Urothelium cell line (cell line): Measurements from ENCODE around the gene RET.
"Not testable (repeated sequence)": the region's sequence is repeated elsewhere in the genome, so short reads cannot be mapped to it uniquely, and the experiment has no call there.

ENCODE experiments used
- DNase-seq: peaks from one replicate; pipeline ENCODE4 v3.0.0; 2011; ENCODE audit warnings: low spot score, mixed read lengths
- FAIRE-seq: peaks from 2 replicates; lab custom pipeline; 2011; peaks lifted over from hg19 to GRCh38; lab: Jason Lieb, UNC

Gene RET

DNA sequence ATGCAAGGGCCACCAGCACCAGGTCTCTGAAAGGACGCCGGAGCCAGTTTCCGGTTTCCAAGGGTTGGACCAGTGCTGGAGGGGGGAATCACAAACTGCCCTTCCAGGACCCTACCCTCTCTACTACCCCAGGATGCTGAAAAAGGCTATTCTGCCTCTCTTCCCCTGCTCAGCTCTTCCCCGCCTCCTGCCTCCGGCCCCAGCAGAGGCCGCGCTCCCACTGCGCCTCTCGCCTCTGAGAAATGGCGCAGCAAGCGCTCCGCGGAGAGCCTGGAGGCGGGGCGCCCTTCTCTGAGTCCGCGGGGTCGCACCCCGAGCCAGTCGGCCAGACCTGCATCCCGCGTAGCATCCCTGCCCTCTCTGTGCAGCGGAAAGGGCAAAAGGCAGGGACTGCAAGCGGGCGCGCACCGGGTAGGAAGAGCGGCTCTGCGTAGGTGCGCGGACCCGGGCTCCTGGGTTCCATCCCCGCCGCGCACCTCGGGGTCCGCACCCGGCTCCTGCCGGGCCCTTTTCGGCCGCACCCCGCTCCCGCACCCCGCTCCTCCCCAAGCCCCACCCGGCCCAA, 476 bp upstream of the RET start:
- FAIRE-seq (no peak), DNase-seq (no peak)

DNA sequence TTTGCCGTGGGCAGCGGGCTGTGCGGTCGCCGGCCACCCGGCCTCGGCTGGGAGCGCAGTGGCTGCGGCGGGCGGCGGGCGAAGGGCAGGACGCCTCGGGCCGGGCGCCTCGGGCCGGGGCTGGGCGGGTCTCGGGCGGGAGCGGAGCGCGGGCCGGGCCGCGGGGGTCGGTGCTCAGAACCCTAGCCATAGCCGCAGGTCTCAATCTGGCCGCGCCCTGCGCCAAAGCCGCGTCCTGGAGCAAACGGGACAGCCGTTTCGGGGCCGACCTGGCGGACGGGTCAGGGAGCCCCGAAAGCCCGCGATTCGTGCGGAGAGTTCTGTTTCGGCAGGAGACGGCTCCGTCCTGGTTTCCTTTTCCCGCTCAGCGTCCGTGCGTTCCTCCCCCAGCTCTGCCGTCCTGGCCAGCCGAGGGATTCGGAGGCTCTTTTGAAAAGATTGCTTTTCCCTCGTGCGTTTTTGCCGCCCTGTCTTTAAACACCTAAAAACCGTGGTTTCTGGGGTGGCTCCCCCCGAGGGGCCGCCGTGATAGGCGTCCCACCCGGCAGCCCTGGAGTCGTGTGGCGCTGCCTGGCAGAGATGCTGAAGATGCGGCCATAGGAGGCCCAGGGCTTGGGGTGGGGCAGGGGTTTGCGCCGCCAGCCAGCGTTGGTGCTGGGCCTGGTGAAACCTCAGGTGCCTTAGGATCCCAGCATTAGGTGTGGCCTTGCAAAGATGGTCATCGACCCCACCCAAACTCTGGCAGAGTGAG, 727 bp downstream of the RET start:
- no peak for FAIRE-seq

DNA sequence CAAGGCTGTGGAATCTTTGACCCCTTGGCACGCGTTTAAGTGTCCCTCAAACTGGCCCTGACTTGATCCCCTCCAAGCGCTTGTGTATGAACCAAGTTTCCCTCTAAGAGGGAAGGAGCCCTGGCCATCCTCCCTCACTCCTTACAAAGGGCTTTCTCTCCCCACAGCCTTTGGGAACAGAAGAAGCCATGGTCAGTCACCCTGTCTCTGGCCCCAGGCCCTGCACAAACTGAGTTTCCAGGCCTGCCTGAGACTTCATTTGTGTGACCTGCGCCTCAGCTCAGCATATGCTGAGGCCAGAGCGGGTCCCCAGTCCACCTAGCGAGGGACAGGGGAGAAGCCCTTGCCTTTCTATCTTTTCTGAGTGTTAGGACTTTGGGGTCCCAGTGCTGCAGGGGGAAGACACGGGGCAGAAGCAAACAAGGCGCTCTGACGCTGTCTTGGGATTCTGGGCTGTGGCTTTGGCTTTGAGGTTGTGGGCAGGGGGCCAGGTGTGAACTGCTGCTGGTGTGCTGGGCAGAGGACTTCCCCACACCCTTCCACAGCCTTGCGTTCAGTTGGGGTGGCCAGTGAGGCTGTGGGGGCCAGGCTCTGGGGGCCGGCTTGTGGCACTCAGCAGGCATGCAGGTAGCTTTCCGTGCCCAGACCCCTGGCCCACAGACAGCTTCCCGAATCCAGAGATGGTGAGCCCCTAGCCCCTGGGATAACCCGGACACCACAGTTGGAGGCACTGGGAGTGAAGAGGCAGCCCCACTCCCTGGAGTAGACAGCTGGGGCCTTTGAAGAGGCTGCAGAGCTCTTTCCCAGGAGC, 1.5 kb downstream of the RET start:
- DNase-seq = no peak

More for the DNA sequence above, 727 bp downstream of the RET start:
- DNase-seq = no peak

GRCh38 chr10:43078986-43079273, 2.1 kb downstream of the RET start:
- peak; percentile 74 for DNase-seq
- no peak for FAIRE-seq

More for the DNA sequence above, 1.5 kb downstream of the RET start:
- no peak for FAIRE-seq

- DNase-seq (no peak), FAIRE-seq (no peak)
These were observed 3.0 kb downstream of the RET start for GRCh38 chr10:43079856-43080255.

- FAIRE-seq (no peak), DNase-seq (no peak)
These were observed 5.2 kb downstream of the RET start for GRCh38 chr10:43082087-43082486.

DNA sequence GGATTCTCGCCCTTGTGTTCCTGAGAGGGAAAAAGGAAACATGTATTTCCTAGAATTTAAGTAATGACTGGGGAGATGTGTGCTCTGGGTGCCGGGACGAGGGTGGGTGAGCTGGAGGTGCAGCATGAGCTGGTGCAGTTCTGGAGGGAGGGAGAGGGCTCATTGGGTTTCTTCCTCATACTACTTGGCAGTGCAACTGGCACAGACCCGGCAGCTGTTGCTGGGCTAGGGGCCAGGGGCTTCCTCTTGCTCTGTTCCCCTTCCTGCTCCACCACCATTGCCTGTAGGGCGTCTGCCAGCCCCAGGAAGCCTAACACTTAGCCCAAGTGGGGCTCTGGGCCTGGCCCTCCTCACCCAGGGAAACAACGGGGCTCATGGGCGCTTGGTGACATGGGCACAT, 5.9 kb downstream of the RET start:
- FAIRE-seq (no peak), DNase-seq (no peak)

- DNase-seq (no peak), FAIRE-seq (peak; percentile 80)
These were observed 6.9 kb downstream of the RET start for GRCh38 chr10:43083764-43084163.

DNA sequence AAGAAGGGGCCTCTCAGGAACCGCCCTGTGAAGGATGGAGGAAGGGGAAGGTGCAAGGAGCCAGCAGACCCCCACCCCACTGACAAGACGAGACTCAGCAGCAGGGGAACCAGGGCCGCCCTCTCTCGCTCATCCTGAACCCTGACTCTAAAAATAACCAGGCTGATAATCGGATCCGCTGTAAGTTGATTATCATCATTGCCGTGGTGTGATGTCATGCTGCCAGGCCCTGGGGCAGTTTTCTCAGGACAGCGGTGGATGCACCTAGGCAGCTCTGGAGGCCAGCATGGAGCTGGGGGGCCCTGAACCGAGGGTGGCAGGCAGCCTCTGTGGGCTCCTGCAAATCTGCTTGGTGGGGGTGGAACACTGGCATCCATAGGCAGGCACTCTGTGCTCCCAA, 7.9 kb downstream of the RET start:
- FAIRE-seq = no peak

GRCh38 chr10:43086321-43086942, 9.6 kb downstream of the RET start:
- DNase-seq = no peak
- peak; percentile 53 for FAIRE-seq

More for the DNA sequence above, 7.9 kb downstream of the RET start:
- DNase-seq = no peak

GRCh38 chr10:43089519-43089918, 12.7 kb downstream of the RET start:
- DNase-seq (no peak), FAIRE-seq (peak; percentile 77)

GRCh38 chr10:43090188-43090587, 13.3 kb downstream of the RET start:
- FAIRE-seq = peak; percentile 50

DNA sequence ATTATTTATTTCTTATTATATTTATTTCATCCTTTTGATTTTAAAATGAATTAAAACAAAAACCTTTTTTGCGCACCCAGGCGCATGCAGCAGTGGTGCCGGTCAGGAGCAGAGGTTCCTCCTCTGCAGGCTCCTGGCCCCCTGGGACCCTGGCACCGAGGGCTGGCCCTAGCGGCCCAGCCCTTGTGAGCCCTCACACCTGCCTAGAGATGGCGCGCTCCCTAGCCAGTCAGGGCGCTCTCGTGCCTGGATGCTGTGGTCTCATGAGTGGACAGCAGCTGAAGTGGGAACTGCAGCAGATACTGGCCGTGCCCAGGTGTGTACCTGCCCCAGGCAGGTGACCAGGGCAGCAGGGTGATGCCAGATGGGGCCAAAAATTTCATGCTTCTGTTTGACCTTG, 13.8 kb downstream of the RET start:
- DNase-seq (no peak), FAIRE-seq (peak; percentile 44)

More at GRCh38 chr10:43090188-43090587, 13.3 kb downstream of the RET start:
- no peak for DNase-seq

- FAIRE-seq (peak; percentile 40), DNase-seq (no peak)
These were observed 15.0 kb downstream of the RET start for GRCh38 chr10:43091846-43092245.

DNA sequence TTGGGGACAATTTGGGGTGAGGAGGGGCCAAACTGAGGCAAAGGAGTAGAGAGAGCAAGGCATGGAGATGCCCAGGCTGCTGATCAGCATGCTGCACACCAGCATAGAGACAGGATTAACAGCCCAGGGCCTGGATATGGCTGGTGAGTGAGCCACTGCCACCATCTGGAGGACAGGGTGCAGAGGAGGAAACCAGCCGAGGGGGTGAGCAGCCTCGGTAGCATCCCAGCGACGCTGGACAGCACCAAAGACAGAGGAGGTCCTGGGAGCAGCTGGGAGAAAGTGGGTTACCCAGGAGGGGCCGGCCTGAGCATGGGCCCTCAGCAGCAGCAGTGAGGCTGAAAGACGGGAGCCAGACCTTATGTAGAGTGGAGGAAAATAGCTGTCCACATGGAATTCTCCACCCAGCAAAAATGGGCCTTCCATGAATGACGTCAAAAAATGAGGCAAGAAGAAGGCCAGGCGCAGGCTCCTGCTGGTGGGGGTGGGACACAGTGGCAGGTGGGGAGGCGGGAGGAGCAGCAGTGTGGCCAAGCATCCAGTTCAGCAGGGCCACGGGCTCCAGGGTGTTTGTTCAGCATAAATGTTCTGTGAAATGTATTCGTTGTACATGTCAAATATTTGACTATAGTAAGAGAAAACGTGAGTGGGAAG, 16.7 kb downstream of the RET start:
- DNase-seq (peak; percentile 56), FAIRE-seq (peak; percentile 50)

- DNase-seq (no peak), FAIRE-seq (peak; percentile 85)
These were observed 17.2 kb downstream of the RET start for GRCh38 chr10:43094085-43094484.

DNA sequence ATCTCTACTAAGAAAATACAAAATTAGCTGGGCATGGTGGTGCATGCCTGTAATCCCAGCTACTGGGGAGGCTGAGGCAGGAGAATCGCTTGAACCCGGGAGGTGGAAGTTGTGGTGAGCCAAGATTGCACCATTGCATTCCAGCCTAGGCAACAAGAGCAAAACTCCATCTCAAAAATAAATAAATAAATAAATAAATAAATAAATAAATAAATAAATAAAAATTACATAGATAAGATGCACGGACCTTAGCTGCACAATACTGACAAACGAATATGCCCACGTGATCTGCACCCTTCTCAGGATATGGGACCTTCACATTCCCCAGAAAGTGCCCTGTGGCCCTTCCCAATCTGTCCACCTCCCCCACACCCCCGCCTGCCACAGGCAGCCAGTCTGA, 22.5 kb downstream of the RET start:
- not testable (repeated sequence) for DNase-seq
- peak; percentile 82 for FAIRE-seq

- FAIRE-seq = no peak
- no peak for DNase-seq
These were observed 23.1 kb downstream of the RET start for GRCh38 chr10:43099928-43100327.

- no peak for FAIRE-seq
- DNase-seq = no peak
These were observed 23.5 kb downstream of the RET start for GRCh38 chr10:43100366-43100765.

- DNase-seq (no peak), FAIRE-seq (peak; percentile 71)
These were observed 25.4 kb downstream of the RET start for GRCh38 chr10:43102063-43102828.
